AG09319 (cell line): ENCODE data around the gene ASMT.

ENCODE experiments used
- DNase-seq: peaks from one replicate; pipeline ENCODE4 v3.0.0-alpha.2; 2010; ENCODE audit warnings: low read depth; ENCODE audit errors: extremely low read depth
- TF ChIP-seq, protein P1 (sequence below): IDR thresholded peaks from 2 replicates; pipeline ENCODE4 v1.5.1; 2011; ENCODE audit warnings: low read depth, mild to moderate bottlenecking, inconsistent platforms, low read length, moderate library complexity

ASMT gene

GRCh38 chrX:1659664-1660461, 45.0 kb downstream of the ASMT start:
- TF ChIP-seq, protein P1, sequence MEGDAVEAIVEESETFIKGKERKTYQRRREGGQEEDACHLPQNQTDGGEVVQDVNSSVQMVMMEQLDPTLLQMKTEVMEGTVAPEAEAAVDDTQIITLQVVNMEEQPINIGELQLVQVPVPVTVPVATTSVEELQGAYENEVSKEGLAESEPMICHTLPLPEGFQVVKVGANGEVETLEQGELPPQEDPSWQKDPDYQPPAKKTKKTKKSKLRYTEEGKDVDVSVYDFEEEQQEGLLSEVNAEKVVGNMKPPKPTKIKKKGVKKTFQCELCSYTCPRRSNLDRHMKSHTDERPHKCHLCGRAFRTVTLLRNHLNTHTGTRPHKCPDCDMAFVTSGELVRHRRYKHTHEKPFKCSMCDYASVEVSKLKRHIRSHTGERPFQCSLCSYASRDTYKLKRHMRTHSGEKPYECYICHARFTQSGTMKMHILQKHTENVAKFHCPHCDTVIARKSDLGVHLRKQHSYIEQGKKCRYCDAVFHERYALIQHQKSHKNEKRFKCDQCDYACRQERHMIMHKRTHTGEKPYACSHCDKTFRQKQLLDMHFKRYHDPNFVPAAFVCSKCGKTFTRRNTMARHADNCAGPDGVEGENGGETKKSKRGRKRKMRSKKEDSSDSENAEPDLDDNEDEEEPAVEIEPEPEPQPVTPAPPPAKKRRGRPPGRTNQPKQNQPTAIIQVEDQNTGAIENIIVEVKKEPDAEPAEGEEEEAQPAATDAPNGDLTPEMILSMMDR = no peak
- no peak for DNase-seq

DNA sequence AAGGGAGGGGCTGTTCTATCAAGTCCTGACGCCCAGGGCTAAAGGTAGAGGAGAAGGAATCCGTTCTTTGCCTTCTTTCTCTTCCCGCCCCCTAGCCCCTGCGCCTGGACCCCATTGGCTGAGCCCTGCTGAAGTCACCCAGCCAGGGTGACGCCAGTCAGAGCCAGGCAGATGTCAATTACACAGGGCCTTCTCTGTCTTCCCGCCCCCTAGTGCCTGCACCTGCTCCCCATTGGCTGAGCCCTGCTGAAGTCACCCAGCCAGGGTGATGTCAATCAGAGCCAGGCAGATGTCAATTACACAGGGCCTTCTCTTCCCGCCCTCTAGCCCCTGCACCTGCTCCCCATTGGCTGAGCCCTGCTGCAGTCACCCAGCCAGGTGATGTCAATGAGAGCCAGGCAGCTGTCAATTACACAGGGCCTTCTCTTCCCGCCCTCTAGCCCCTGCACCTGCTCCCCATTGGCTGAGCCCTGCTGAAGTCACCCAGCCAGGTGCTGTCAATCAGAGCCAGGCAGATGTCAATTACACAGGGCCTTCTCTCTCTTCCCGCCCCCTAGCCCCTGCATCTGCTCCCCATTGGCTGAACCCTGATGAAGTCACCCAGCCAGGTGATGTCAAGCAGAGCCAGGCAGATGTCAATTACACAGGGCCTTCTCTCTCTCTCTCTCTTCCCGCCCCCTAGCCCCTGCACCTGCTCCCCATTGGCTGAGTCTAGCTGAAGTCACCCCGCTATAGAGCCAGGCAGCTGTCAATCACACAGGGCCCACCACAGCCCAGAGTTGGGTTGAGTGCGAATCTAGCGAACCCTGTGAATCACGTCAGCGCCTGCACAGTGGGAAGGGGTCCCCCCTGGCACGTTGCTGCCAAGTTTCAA, 46.4 kb downstream of the ASMT start:
- no peak for DNase-seq
- TF ChIP-seq, protein P1 = no peak

GRCh38 chrX:1661922-1662221, 47.0 kb downstream of the ASMT start:
- TF ChIP-seq, protein P1 = no peak
- DNase-seq = no peak

DNA sequence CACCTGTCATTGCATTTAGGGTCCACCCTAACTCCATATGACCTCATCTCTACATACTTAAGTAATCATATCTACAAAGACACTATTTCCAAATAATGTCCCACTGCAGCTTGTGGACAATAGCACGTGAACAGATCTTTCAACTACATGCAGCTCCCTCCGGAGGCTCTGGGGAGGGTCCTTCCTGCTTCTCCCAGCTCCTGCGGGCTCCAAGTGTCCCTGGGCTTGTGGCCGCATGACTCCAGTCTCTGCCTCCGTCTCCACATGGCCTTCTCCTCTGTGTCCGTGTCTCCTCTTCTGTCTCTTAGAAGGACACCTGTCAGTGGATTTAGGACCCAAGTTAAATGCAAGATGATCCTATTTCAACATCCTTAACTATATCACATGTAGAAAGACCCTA, 52.7 kb downstream of the ASMT start:
- TF ChIP-seq, protein P1 = no peak
- no peak for DNase-seq

DNA sequence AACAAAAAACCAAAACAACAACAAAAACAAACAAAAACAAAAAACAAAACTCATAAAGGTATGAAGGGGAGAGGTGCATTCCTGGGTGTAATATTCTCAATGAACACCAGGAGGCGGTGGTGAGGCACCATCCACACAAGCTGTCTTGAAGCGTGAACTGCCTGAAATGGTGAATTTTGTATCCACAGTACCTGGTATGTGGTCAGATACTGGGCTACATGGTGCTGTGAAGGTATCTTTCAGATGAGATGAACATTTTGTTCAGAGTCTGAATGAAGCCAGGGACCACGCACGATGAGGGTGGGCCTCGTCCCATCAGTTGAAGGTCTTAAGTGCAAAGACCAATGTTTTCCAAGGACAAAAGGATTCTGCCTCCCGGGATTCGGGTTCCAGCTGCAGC, 58.5 kb downstream of the ASMT start:
- TF ChIP-seq, protein P1 = peak; percentile 43
- DNase-seq = no peak

GRCh38 chrX:1676866-1677265, 62.0 kb downstream of the ASMT start:
- TF ChIP-seq, protein P1 = no peak
- DNase-seq = no peak

DNA sequence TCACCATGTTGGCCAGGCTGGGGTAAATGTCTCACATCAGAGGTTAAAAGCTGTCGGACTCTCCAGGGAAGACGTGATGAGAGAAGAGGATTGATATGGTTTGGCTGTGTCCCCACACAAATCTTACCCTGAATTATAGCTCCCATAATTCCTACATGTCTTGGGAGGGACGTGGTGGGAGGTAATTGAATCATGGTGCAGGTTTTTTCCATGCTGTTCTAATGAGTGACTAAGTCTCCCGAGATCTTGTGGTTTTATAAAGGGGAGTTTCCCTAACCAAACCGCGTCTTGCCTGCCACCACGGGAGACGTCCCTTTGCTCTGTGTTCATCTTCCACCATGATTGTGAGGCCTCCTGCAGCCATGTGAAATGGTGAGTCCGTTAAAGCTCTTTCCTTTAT, 64.4 kb downstream of the ASMT start:
- TF ChIP-seq, protein P1 = no peak
- DNase-seq = no peak
